Neural cell (in vitro differentiated cells): ENCODE data around the gene ARHGEF11. TPM values are rescaled to one million over a fixed set of nuclear protein-coding genes. Genes with fewer than 3 reads are reported as not detected.

Source experiments
- H2AFZ ChIP-seq: fragments of 200-600, 300-800 bp; sonication (generic), shearing (Covaris generic); 2 replicates; pipeline ENCODE4 v1.6.0; 2014; ENCODE audit warnings: low read depth, mild to moderate bottlenecking, antibody characterized with exemption, low read length, moderate library complexity
- H3F3A ChIP-seq: fragments of 200-600 bp; shearing (Covaris generic); 2 replicates; pipeline ENCODE4 v1.6.1; 2016; ENCODE audit warnings: mild to moderate bottlenecking, moderate library complexity, mixed read lengths, antibody characterized with exemption, low read length; ENCODE audit not compliant: insufficient read depth, poor library complexity, severe bottlenecking
- H3K27ac ChIP-seq: fragments of 200-600, 300-800 bp; sonication (generic), shearing (Covaris generic); 2 replicates; pipeline ENCODE4 v1.5.1; 2014; ENCODE audit warnings: mild to moderate bottlenecking, low read length, moderate library complexity
- H3K27me3 ChIP-seq: fragments of 300-800, 200-600 bp; sonication (generic), shearing (Covaris generic); 2 replicates; pipeline ENCODE4 v1.6.0; 2014; ENCODE audit warnings: mild to moderate bottlenecking, low read depth, low read length, moderate library complexity; ENCODE audit not compliant: insufficient read depth
- H3K36me3 ChIP-seq: fragments of 300-800, 200-600 bp; sonication (generic), shearing (Covaris generic); 2 replicates; pipeline ENCODE4 v1.5.1; 2014; ENCODE audit warnings: mild to moderate bottlenecking, antibody characterized with exemption, low read length, moderate library complexity; ENCODE audit not compliant: insufficient read depth
- H3K4me2 ChIP-seq: fragments of 300-800, 200-600 bp; sonication (generic), shearing (Covaris generic); 2 replicates; pipeline ENCODE4 v1.6.0; 2014; ENCODE audit warnings: mild to moderate bottlenecking, low read length
- H3K4me3 ChIP-seq: fragments of 300-800, 200-600 bp; sonication (generic), shearing (Covaris generic); 2 replicates; pipeline ENCODE4 v1.5.1; 2014; ENCODE audit warnings: mild to moderate bottlenecking, low read length, moderate library complexity
- H3K79me2 ChIP-seq: fragments of 200-600 bp; shearing (Covaris generic); replicated peaks from 2 replicates; pipeline ENCODE4 v1.6.0; 2014; ENCODE audit warnings: mild to moderate bottlenecking, low read length, moderate library complexity; ENCODE audit not compliant: insufficient read depth
- H3K9ac ChIP-seq: fragments of 300-800, 200-600 bp; sonication (generic), shearing (Covaris generic); 2 replicates; pipeline ENCODE4 v1.6.1; 2016; ENCODE audit warnings: mild to moderate bottlenecking, low read length, mixed read lengths
- H3K9me2 ChIP-seq: fragments of 200-600 bp; shearing (Covaris generic); 2 replicates; pipeline ENCODE4 v1.6.1; 2016; ENCODE audit warnings: mild to moderate bottlenecking, low read length, mixed read lengths; ENCODE audit not compliant: insufficient read depth
- H3K9me3 ChIP-seq: fragments of 200-600, 300-800 bp; sonication (generic), shearing (Covaris generic); 2 replicates; pipeline ENCODE4 v1.6.1; 2016; ENCODE audit warnings: mild to moderate bottlenecking, mixed run types, low read length, moderate library complexity, mixed read lengths
- H4K20me1 ChIP-seq: fragments of 200-600 bp; shearing (Covaris generic); 2 replicates; pipeline ENCODE4 v1.6.1; 2016; ENCODE audit warnings: mild to moderate bottlenecking, mixed run types; ENCODE audit not compliant: insufficient read depth
- CTCF ChIP-seq: fragments of 450-650 bp; IDR thresholded peaks from 2 replicates; pipeline ENCODE4 v1.5.1; 2014; ENCODE audit warnings: antibody characterized with exemption, mild to moderate bottlenecking, moderate library complexity; ENCODE audit not compliant: poor library complexity, severe bottlenecking
- EP300 ChIP-seq: fragments of 450-650 bp; conservative IDR thresholded peaks from 2 replicates; pipeline ENCODE4 v1.6.1; 2014; ENCODE audit warnings: antibody characterized with exemption, mild to moderate bottlenecking, moderate library complexity; ENCODE audit not compliant: poor library complexity, severe bottlenecking
- EZH2 ChIP-seq: fragments of 200-600, 300-800 bp; shearing (Covaris generic), sonication (generic); IDR thresholded peaks from 2 replicates; pipeline ENCODE4 v1.6.1; 2014; ENCODE audit warnings: antibody characterized with exemption, low read length, borderline replicate concordance, mild to moderate bottlenecking; ENCODE audit not compliant: insufficient read depth, poor library complexity, severe bottlenecking
- MXI1 ChIP-seq: fragments of 450-650 bp; conservative IDR thresholded peaks from 2 replicates; pipeline ENCODE4 v1.6.1; 2014; ENCODE audit warnings: antibody characterized with exemption, mild to moderate bottlenecking; ENCODE audit not compliant: poor library complexity, severe bottlenecking
- POLR2AphosphoS5 ChIP-seq: IDR thresholded peaks from 2 replicates; pipeline ENCODE4 v1.6.1; 2012
- RAD21 ChIP-seq: fragments of 450-650 bp; conservative IDR thresholded peaks from 2 replicates; pipeline ENCODE4 v1.6.1; 2014; ENCODE audit warnings: antibody characterized with exemption, mild to moderate bottlenecking, moderate library complexity
- REST ChIP-seq: IDR thresholded peaks from 2 replicates; pipeline ENCODE4 v1.6.1; 2012; ENCODE audit warnings: borderline replicate concordance
- SMC3 ChIP-seq: fragments of 450-650 bp; conservative IDR thresholded peaks from 2 replicates; pipeline ENCODE4 v1.6.1; 2014; ENCODE audit warnings: antibody characterized with exemption, mild to moderate bottlenecking, moderate library complexity; ENCODE audit not compliant: poor library complexity
- TAF1 ChIP-seq: IDR thresholded peaks from 2 replicates; pipeline ENCODE4 v1.6.1; 2012; ENCODE audit warnings: low read depth
- polyA plus RNA-seq: library from polyadenylated mRNA; depleted of rRNA; stranded (reverse); fragments of >200 nt; gene quantifications from 2 replicates; pipeline ENCODE4 v1.2.3, GENCODE V29; 2014

Gene ARHGEF11
- polyA plus RNA-seq, 1 donor from 2014 or later, result 33.2 TPM

- no peak overlapping the region for H3K4me2 ChIP-seq
- no peak overlapping the region for H2AFZ ChIP-seq
- TF ChIP-seq RAD21 (no peak), REST (no peak), EP300 (no peak), MXI1 (no peak), CTCF (no peak), POLR2AphosphoS5 (no peak), TAF1 (no peak), EZH2 (no peak), SMC3 (no peak)
- no peaks in the 10 kb centered on the region for H3F3A ChIP-seq
- no peaks in the 10 kb centered on the region for H3K36me3 ChIP-seq
- H3K9me2 ChIP-seq, result no peaks in the 10 kb centered on the region
- H3K27me3 ChIP-seq, result no peaks in the 10 kb centered on the region
- no peak overlapping the region for H3K4me3 ChIP-seq
- no peak overlapping the region for H3K27ac ChIP-seq
- H3K9ac ChIP-seq, result no peak overlapping the region
- H3K79me2 ChIP-seq, result no peaks in the 10 kb centered on the region
- no peaks in the 10 kb centered on the region for H3K9me3 ChIP-seq
- no peaks in the 10 kb centered on the region for H4K20me1 ChIP-seq
Observed at GRCh38 chr1:156961709-156962108, 83.8 kb downstream of the ARHGEF11 start.

GRCh38 chr1:156959925-156960324 lies 85.6 kb downstream of the ARHGEF11 start:
- Histone ChIP-seq H4K20me1 (no peaks in the 10 kb centered on the region), H3K36me3 (no peaks in the 10 kb centered on the region), H3K27ac (no peak overlapping the region), H3K27me3 (no peaks in the 10 kb centered on the region), H3K4me3 (no peak overlapping the region), H2AFZ (no peak overlapping the region), H3K79me2 (no peaks in the 10 kb centered on the region), H3F3A (no peaks in the 10 kb centered on the region), H3K9ac (no peak overlapping the region), H3K4me2 (no peak overlapping the region), H3K9me3 (no peaks in the 10 kb centered on the region), H3K9me2 (no peaks in the 10 kb centered on the region)
- TF ChIP-seq POLR2AphosphoS5, result no peak
- TF ChIP-seq SMC3, result no peak
- TF ChIP-seq EP300, result no peak
- no peak for TF ChIP-seq MXI1

- no peak overlapping the region for H3K4me2 ChIP-seq
- H3K79me2 ChIP-seq, result no peaks in the 10 kb centered on the region
- H3K9me3 ChIP-seq, result no peaks in the 10 kb centered on the region
- no peaks in the 10 kb centered on the region for H3F3A ChIP-seq
- no peak overlapping the region for H2AFZ ChIP-seq
- H3K27ac ChIP-seq, result no peak overlapping the region
- no peak for TF ChIP-seq EP300
- no peak for TF ChIP-seq POLR2AphosphoS5
- no peak for TF ChIP-seq REST
- no peak for TF ChIP-seq RAD21
- no peak for TF ChIP-seq CTCF
- no peak for TF ChIP-seq SMC3
- no peak for TF ChIP-seq TAF1
- no peak for TF ChIP-seq EZH2
- no peak for TF ChIP-seq MXI1
- H3K4me3 ChIP-seq, result no peak overlapping the region
- no peaks in the 10 kb centered on the region for H4K20me1 ChIP-seq
- H3K27me3 ChIP-seq, result no peaks in the 10 kb centered on the region
- H3K9me2 ChIP-seq, result no peaks in the 10 kb centered on the region
- no peaks in the 10 kb centered on the region for H3K36me3 ChIP-seq
- no peak overlapping the region for H3K9ac ChIP-seq
Observed at GRCh38 chr1:156959414-156959813, 86.1 kb downstream of the ARHGEF11 start.
